Neural crest cell (in vitro differentiated cells): ENCODE results near the gene STOML3. TPM values are rescaled to one million over a fixed set of nuclear protein-coding genes. Genes with fewer than 3 reads are reported as not detected.

Experiments used
- DNase-seq: peaks from one replicate; pipeline ENCODE4 v3.0.0; 2021; ENCODE audit warnings: low read depth, mixed read lengths, low spot score
- H3K27ac Mint-ChIP-seq: one replicate; pipeline ENCODE4 v1.8.0; 2021; ENCODE audit warnings: mild to moderate bottlenecking, mixed read lengths; ENCODE audit not compliant: unreplicated experiment
- H3K27me3 Mint-ChIP-seq: 2 replicates; pipeline ENCODE4 v1.8.0; 2021; ENCODE audit warnings: low read depth, mild to moderate bottlenecking, mixed read lengths
- H3K36me3 Mint-ChIP-seq: 2 replicates; pipeline ENCODE4 v1.8.0; 2021; ENCODE audit warnings: low read depth, mild to moderate bottlenecking, mixed read lengths
- H3K4me1 Mint-ChIP-seq: 2 replicates; pipeline ENCODE4 v1.8.0; 2021; ENCODE audit warnings: mixed read lengths
- H3K4me3 Mint-ChIP-seq: one replicate; pipeline ENCODE4 v1.8.0; 2021; ENCODE audit warnings: mild to moderate bottlenecking, mixed read lengths
- H3K9me3 Mint-ChIP-seq: 2 replicates; pipeline ENCODE4 v1.8.0; 2021; ENCODE audit warnings: mixed read lengths
- long read RNA-seq: library from polyadenylated mRNA; unstranded; transcript quantifications from one replicate; pipeline ENCODE4 v2.0.0, GENCODE V29; 2020
- total RNA-seq: library from RNA; stranded (reverse); gene quantifications from 2 replicates; pipeline ENCODE4 v1.2.1, GENCODE V29; 2021
- TF ChIP-seq, protein P1 (sequence below): fragments of 200-600 bp; sonication (generic); conservative IDR thresholded peaks from 2 replicates; pipeline ENCODE4 v1.5.0; 2021; ENCODE audit warnings: antibody characterized with exemption, mild to moderate bottlenecking

STOML3 gene, protein sequence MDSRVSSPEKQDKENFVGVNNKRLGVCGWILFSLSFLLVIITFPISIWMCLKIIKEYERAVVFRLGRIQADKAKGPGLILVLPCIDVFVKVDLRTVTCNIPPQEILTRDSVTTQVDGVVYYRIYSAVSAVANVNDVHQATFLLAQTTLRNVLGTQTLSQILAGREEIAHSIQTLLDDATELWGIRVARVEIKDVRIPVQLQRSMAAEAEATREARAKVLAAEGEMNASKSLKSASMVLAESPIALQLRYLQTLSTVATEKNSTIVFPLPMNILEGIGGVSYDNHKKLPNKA
- not detected in 2 replicates for total RNA-seq
- long read RNA-seq, partial matches to known transcripts = 0 of 1 reads
- long read RNA-seq, other reads (novel, unspliced or antisense) = 1 of 1 reads

DNA sequence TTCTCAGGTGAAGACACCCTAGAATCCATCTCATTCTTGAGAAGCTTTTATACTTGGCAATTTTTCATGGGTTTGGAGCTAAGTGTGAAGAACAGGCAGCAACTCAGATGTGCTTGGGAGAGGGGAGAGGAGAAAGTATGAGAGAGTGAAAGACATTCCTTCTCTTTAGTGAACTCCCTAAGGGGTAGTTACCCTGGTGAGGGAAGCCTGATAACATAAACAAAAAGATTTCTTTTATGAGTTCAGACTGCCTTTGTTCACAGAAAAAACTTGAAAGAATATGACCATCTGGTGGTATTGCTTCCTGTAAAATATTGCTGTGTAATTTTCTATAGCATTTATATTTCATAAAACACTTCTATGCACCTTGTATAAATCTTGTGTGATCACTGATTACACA, at the start of gene STOML3:
Gene STOML3, minus strand, starts transcription at position 139 of the 400 bp plus-strand sequence. Its CDS starts 110 bp downstream, at position 29.
- TF ChIP-seq, protein P1, sequence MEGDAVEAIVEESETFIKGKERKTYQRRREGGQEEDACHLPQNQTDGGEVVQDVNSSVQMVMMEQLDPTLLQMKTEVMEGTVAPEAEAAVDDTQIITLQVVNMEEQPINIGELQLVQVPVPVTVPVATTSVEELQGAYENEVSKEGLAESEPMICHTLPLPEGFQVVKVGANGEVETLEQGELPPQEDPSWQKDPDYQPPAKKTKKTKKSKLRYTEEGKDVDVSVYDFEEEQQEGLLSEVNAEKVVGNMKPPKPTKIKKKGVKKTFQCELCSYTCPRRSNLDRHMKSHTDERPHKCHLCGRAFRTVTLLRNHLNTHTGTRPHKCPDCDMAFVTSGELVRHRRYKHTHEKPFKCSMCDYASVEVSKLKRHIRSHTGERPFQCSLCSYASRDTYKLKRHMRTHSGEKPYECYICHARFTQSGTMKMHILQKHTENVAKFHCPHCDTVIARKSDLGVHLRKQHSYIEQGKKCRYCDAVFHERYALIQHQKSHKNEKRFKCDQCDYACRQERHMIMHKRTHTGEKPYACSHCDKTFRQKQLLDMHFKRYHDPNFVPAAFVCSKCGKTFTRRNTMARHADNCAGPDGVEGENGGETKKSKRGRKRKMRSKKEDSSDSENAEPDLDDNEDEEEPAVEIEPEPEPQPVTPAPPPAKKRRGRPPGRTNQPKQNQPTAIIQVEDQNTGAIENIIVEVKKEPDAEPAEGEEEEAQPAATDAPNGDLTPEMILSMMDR = no peak
- H3K27ac Mint-ChIP-seq = no peak within 1 kb of the TSS
- no peak within 1 kb of the TSS for H3K4me3 Mint-ChIP-seq
- H3K27me3 Mint-ChIP-seq = no peaks in the 10 kb centered on the region
- H3K4me1 Mint-ChIP-seq = peaks cover 7% of the 10 kb centered on the region
- no peaks in the 10 kb centered on the region for H3K9me3 Mint-ChIP-seq
- no peak for DNase-seq
- no peaks in the 10 kb centered on the region for H3K36me3 Mint-ChIP-seq

DNA sequence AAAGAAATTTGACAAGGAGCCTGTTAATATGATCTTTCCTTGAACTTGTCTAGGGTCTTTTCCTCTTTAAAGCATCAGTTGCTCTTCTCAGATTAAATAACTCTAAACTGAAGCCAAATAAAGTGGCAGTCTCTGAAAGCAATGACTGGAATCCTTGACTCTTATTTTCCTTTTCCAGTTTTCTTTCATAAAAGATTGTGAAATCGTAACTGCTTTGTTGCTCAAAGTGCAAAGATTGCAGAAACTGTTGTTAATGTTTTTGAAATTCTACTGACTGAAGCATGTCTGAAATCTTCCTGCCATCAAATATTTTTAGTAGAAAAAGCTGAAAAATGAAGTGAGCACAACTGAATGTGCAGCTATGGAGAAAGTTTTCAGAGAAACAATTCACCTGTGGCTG, 49.6 kb upstream of the STOML3 start:
- Mint-ChIP-seq H3K36me3 (no peaks in the 10 kb centered on the region), H3K9me3 (no peaks in the 10 kb centered on the region), H3K27me3 (no peaks in the 10 kb centered on the region), H3K4me1 (peaks cover 38% of the 10 kb centered on the region), H3K4me3 (peak overlapping the region; percentile 45), H3K27ac (no peak overlapping the region)
- TF ChIP-seq, protein P1 = no peak
- DNase-seq = no peak

DNA sequence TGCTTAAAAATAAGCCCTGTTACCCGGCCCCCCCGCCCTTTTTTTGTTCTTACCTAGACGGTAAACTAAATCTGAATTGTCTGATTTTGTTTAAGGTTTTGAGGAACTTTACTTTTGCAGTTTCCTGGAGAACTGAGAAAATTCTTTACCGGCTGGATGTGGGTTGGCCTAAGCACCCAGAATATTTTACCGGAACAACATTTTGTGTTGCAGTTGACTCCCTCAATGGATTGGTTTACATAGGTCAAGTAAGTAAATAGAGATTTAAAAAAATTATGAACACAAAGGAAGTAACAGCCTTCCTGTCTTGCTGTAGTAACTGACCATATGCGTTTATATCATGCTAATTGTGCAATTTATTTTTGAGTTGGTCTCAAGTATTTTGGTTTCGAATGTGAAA, 48.4 kb upstream of the STOML3 start:
- Mint-ChIP-seq H3K9me3 (no peaks in the 10 kb centered on the region), H3K27ac (no peak overlapping the region), H3K4me3 (peak overlapping the region; percentile 90), H3K27me3 (no peaks in the 10 kb centered on the region), H3K36me3 (no peaks in the 10 kb centered on the region), H3K4me1 (peaks cover 50% of the 10 kb centered on the region)
- DNase-seq = no peak
- TF ChIP-seq, protein P1 = no peak

DNA sequence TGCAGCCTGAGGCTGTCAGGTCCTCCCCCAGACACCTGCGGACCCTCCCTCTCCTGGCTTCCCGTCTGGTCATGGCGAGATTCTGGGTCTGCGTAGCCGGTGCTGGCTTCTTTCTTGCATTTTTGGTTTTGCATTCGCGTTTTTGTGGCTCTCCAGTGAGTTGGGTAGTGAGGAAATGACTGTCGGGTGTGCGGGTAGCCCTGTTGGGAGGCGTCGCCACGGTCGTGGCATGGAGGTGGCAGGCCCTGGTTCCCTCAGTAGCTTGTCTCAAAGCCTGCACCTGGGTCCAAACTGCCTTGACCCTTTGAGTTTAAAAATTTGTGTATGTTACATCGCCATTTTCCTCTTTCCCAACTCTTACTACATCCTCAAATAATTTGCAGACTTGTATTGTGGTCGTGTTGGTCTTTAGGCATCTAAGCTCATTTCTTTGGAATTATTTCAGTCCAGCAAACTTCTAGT, 48.0 kb upstream of the STOML3 start:
- DNase-seq = no peak
- H3K9me3 Mint-ChIP-seq = no peaks in the 10 kb centered on the region
- no peaks in the 10 kb centered on the region for H3K27me3 Mint-ChIP-seq
- H3K4me1 Mint-ChIP-seq = peaks cover 54% of the 10 kb centered on the region
- peak overlapping the region; percentile 100 for H3K27ac Mint-ChIP-seq
- peak overlapping the region; percentile 90 for H3K4me3 Mint-ChIP-seq
- no peaks in the 10 kb centered on the region for H3K36me3 Mint-ChIP-seq
- TF ChIP-seq, protein P1 = no peak

DNA sequence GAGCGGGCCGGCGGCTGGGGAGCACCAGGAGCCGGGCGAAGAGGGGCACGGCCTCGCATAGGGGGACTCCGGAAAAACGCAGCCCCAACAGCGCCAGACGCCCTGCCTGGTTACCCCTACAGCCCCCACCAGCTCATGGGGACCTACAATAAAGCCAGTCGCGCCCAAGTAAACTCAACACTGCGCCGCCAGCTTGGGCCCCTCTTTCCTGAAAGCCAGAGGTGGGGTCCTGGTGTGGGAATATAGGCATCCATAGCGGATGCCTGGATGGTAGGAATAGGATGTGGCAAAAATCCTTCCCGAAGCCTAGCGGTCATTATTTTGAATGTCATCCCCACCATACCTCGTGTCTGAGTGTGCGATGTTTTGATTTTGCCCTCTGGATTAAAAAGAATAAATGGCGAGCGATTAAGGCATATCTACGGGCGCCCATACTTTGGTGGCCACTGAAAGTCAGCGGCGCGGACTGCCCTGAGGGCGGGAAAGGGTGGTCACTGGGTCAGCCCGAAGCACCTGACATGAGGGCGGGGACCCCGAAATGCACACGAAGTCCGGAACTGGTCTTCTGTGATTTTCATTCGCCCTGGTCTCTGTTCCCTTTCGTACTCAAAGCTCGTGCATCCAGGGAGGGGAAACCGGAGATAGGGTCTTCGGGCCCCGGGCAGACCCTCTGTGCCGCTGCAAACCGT, 47.4 kb upstream of the STOML3 start, which contains the start of the genes NHLRC3 and PROSER1:
Gene NHLRC3, plus strand, starts transcription at position 577 of the 689 bp plus-strand sequence. CDS start 184 bp downstream, outside the sequence.
Gene PROSER1, minus strand, starts transcription at position 210 of the 689 bp plus-strand sequence. CDS start 847 bp downstream, outside the sequence.
- Mint-ChIP-seq H3K4me1 (peaks cover 55% of the 10 kb centered on the region), H3K27me3 (no peaks in the 10 kb centered on the region), H3K9me3 (no peaks in the 10 kb centered on the region), H3K4me3 (peak within 1 kb of the TSS; percentile 90), H3K27ac (peak within 1 kb of the TSS; percentile 100), H3K36me3 (no peaks in the 10 kb centered on the region)
- peak; percentile 80 for DNase-seq
- TF ChIP-seq, protein P1 = no peak
